ENCODE results near the gene MAPRE2. TPM values are rescaled to one million over a fixed set of nuclear protein-coding genes. Genes with fewer than 3 reads are reported as not detected.

MAPRE2 gene
- total and polyA plus RNA-seq, 12 donors, result 30.2 to 144 (median 87.6) TPM

GRCh38 chr18:34995746-34996145 lies 45.5 kb upstream of the MAPRE2 start:
- H3K9me3 ChIP-seq (replicated peaks in 1 of 3), result no peaks in the 10 kb centered on the region
- DNase-seq, result no peak
- peaks cover 13 to 29% of the 10 kb centered on the region in 2 donors for H3K4me1 ChIP-seq (replicated peaks in 1 of 2)
- H3K27me3 ChIP-seq, result no peaks in the 10 kb centered on the region
- no peak for TF ChIP-seq CTCF (IDR thresholded peaks at IDR 0.05)
- no peak for TF ChIP-seq POLR2A (IDR thresholded peaks at IDR 0.05)
- 91 to 97% (median 95%) methylated on average over 5 of the region's 5 CpGs for WGBS, 4 donors
- no peak overlapping the region for H3K4me3 ChIP-seq
- H3K27ac ChIP-seq, result no peak overlapping the region
- intact Hi-C loops (cut with DNase I), result no loop called here
- no peaks in the 10 kb centered on the region for H3K36me3 ChIP-seq (replicated peaks in 1 of 2)

- intact Hi-C loops (cut with DNase I), result no loop called here
- TF ChIP-seq CTCF (IDR thresholded peaks at IDR 0.05) (no peak), POLR2A (IDR thresholded peaks at IDR 0.05) (no peak)
- 61 to 79% (median 73%) methylated on average over 4 of the region's 4 CpGs for WGBS, 4 donors
These were observed 42.6 kb upstream of the MAPRE2 start for GRCh38 chr18:34998661-34999060.

GRCh38 chr18:34999756-35000289 lies 41.4 kb upstream of the MAPRE2 start:
- WGBS, 4 donors, result 32 to 82% (median 56%) methylated on average over 1 to 4 of the region's 4 CpGs
- peak in 1 of 7 donors; percentile 21 for DNase-seq
- H3K27ac ChIP-seq, result no peak overlapping the region
- intact Hi-C loops (cut with DNase I), result loop anchor here in 1 of 2 donors (10.0 kb wide), 1 partner anchor 145 kb away; no protein-coding TSS in a partner anchor
- TF ChIP-seq POLR2A (IDR thresholded peaks at IDR 0.05), result no peak
- no peak for TF ChIP-seq CTCF (IDR thresholded peaks at IDR 0.05)
- H3K4me3 ChIP-seq, result no peak overlapping the region
- peaks cover 2 to 5% of the 10 kb centered on the region in 2 donors for H3K4me1 ChIP-seq (replicated peaks in 1 of 2)
- H3K27me3 ChIP-seq, result no peaks in the 10 kb centered on the region
- H3K9me3 ChIP-seq (replicated peaks in 1 of 3), result no peaks in the 10 kb centered on the region
- H3K36me3 ChIP-seq (replicated peaks in 1 of 2), result no peaks in the 10 kb centered on the region

More at GRCh38 chr18:34998661-34999060, 42.6 kb upstream of the MAPRE2 start:
- Histone ChIP-seq H3K36me3 (replicated peaks in 1 of 2) (no peaks in the 10 kb centered on the region), H3K9me3 (replicated peaks in 1 of 3) (no peaks in the 10 kb centered on the region), H3K4me1 (replicated peaks in 1 of 2) (peaks cover 10 to 14% of the 10 kb centered on the region in 2 donors), H3K27me3 (no peaks in the 10 kb centered on the region), H3K4me3 (no peak overlapping the region), H3K27ac (no peak overlapping the region)
- no peak for DNase-seq

GRCh38 chr18:35000457-35000856 lies 40.8 kb upstream of the MAPRE2 start:
- H3K4me3 ChIP-seq, result no peak overlapping the region
- intact Hi-C loops (cut with DNase I), result loop anchor here in 1 of 2 donors (10.0 kb wide), 1 partner anchor 144 kb away; no protein-coding TSS in a partner anchor
- peaks cover 0 to 5% of the 10 kb centered on the region in 2 donors for H3K4me1 ChIP-seq (replicated peaks in 1 of 2)
- H3K27ac ChIP-seq, result no peak overlapping the region
- H3K9me3 ChIP-seq (replicated peaks in 1 of 3), result no peaks in the 10 kb centered on the region
- H3K36me3 ChIP-seq (replicated peaks in 1 of 2), result no peaks in the 10 kb centered on the region
- TF ChIP-seq CTCF (IDR thresholded peaks at IDR 0.05) (no peak), POLR2A (IDR thresholded peaks at IDR 0.05) (no peak)
- WGBS, 4 donors, result 86 to 93% (median 89%) methylated on average over 3 of the region's 3 CpGs
- no peaks in the 10 kb centered on the region for H3K27me3 ChIP-seq
- no peak for DNase-seq

All from adrenal gland (tissue), 12 donors.